T-helper 17 cell (primary cell): ENCODE results near the gene PPP1R14B. TPM values are rescaled to one million over a fixed set of nuclear protein-coding genes. Genes with fewer than 3 reads are reported as not detected.

ENCODE experiments used
- ATAC-seq: fragments of 150-1000 bp; cut with Tn5 transposase; 2 replicates; pipeline ENCODE4 v1.10.0; 2021; ENCODE audit warnings: mild to moderate bottlenecking, moderate library complexity
- DNase-seq, 3 donors: peaks; one replicate each; pipeline versions ENCODE4 v3.0.0 to v3.0.0-alpha.2; 2020 to 2021
- H3K9me3 ChIP-seq: one replicate; pipeline ENCODE4 v1.7.0; 2013; ENCODE audit warnings: low read length, mild to moderate bottlenecking; ENCODE audit not compliant: control insufficient read depth, poor library complexity, severe bottlenecking
- H3K27ac Mint-ChIP-seq: one replicate; pipeline ENCODE4 v1.8.0; 2022; ENCODE audit warnings: mild to moderate bottlenecking, moderate library complexity, mixed read lengths
- H3K27me3 Mint-ChIP-seq: one replicate; pipeline ENCODE4 v1.8.0; 2022; ENCODE audit warnings: mixed read lengths
- H3K36me3 Mint-ChIP-seq: one replicate; pipeline ENCODE4 v1.8.0; 2022; ENCODE audit warnings: low read depth, mixed read lengths
- H3K4me1 Mint-ChIP-seq: one replicate; pipeline ENCODE4 v1.8.0; 2022; ENCODE audit warnings: mild to moderate bottlenecking, mixed read lengths
- H3K4me3 Mint-ChIP-seq: one replicate; pipeline ENCODE4 v1.8.0; 2022; ENCODE audit warnings: mild to moderate bottlenecking, moderate library complexity, mixed read lengths
- total RNA-seq, 4 donors: library from RNA in 2 of 4; stranded (reverse) in 2 of 4; gene quantifications; one replicate each; pipeline ENCODE4 v1.2.3 and lab custom pipeline; 2022 to 2026

The PPP1R14B gene
- total RNA-seq, 2 donors from 2014 or later: 38.7 to 48.2 TPM

DNA sequence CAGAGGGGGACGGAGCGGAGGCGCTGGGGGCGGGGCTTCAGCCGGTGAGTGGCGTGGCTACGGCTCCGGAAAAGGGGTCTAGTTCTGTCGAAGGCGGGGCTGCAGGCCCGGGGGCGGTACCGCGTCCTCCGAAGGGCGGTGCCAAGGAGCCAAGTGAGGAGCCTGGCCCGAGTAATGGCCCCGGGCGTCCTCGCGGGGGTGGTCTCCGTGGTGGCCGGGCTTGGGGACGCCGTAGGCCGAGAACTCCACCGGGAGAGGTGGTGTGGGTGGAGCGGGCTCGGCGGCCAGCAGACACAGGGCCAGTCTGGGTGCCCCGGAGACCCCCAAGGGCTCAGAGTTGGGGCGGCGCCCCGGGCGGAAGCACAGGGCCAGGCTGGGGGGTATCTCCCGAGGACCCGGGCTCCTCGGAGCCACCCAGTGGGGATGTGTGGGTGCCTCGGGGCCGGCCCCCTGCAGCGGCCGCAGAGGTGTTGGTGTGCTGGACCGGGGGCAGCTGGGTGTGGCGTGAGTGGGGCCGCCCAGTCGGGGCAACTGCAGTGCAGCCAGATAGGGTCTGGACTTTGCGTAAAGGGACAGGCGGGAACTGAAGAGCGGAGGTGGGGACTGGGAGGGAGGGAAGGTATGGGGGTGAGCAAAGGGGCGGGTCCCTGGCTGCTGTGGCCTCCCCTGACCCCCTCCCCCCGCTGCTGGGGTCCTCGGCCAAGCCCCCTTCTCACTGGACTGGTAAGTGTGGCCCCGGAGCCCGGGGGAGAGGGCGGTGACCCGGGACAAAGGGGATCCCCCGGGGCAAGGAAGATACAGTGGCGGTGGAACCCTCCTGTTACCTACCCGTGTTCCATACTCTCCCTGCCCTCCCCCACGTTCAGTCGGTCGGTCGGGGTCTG, 5.0 kb downstream of the PPP1R14B start:
- ATAC-seq (no peak), DNase-seq (peak in 2 of 3 donors; percentile 19 to 99)
- H3K36me3 Mint-ChIP-seq: peaks cover 2% of the 10 kb centered on the region
- H3K4me1 Mint-ChIP-seq: peaks cover 26% of the 10 kb centered on the region
- H3K9me3 ChIP-seq: no peaks in the 10 kb centered on the region
- H3K27me3 Mint-ChIP-seq: no peaks in the 10 kb centered on the region
- peak overlapping the region; percentile 95 for H3K4me3 Mint-ChIP-seq
- peak overlapping the region; percentile 98 for H3K27ac Mint-ChIP-seq

DNA sequence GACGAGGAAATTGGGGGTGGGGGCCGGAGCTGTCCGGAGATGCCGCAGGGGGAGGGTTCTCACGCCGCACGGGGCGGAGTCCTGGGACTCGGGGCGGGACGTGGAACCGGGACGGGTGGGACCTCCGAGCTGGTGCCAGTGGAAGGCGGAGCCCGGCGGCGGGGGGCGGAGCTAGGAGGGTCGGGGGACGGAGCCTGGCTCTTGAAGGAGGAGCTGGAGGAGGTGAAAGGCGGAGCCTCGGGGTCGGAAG, 5.6 kb downstream of the PPP1R14B start:
- ATAC-seq (peak; percentile 85), DNase-seq (peak in 2 of 3 donors; percentile 100)
- Mint-ChIP-seq H3K27ac (peak overlapping the region; percentile 98), H3K4me1 (peaks cover 26% of the 10 kb centered on the region), H3K27me3 (no peaks in the 10 kb centered on the region), H3K36me3 (peaks cover 2% of the 10 kb centered on the region), H3K4me3 (peak overlapping the region; percentile 95)
- H3K9me3 ChIP-seq: no peaks in the 10 kb centered on the region

DNA sequence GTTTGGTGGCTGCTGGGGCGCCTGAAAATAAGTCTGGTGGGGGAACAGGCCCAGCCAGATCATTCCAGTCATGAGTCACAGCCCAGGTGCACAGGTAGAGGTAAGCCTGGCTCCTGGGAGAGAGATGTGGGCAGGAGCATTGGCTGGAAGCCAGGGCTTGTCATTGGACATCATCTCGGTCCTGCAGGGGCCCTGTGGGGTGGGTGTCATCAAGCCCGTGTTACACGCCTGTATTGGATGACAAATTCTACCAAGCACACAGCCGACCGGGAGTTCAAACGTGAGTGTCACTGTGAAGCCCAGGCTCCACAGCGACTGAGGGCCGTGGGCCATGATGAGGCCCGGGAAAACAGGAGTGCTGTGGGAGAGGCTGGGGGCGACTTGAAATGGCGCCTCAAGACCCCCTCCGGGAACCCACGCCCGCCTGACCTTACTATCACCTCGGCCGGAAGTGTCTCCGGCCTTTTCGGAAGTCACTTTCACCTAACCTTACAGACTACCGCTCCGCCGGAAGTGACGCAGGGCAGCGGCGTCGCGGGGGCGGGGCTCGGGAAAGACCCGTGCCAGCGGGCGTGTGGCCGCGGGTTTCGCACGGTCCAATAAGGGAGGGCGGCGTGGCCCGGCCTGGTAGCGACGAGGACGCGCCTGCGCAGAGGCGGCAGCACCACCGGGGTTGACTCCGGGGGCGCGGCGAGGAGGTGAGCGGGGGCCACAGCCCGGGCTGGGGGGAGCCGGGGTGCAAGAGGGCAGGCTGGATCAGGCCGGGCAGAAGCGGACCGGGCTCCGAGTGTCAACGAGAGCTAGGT, 6.1 kb downstream of the PPP1R14B start, which contains the start of gene FKBP2:
Gene FKBP2, plus strand, starts transcription at position 661 of the 806 bp plus-strand sequence. CDS start 1,293 bp downstream, outside the sequence.
- H3K36me3 Mint-ChIP-seq: peaks cover 2% of the 10 kb centered on the region
- H3K9me3 ChIP-seq: no peaks in the 10 kb centered on the region
- H3K4me3 Mint-ChIP-seq: peak within 1 kb of the TSS; percentile 95
- H3K27ac Mint-ChIP-seq: peak within 1 kb of the TSS; percentile 98
- peaks cover 23% of the 10 kb centered on the region for H3K4me1 Mint-ChIP-seq
- ATAC-seq (peak; percentile 75), DNase-seq (peak; percentile 97 to 99 (median 98))
- H3K27me3 Mint-ChIP-seq: no peaks in the 10 kb centered on the region

DNA sequence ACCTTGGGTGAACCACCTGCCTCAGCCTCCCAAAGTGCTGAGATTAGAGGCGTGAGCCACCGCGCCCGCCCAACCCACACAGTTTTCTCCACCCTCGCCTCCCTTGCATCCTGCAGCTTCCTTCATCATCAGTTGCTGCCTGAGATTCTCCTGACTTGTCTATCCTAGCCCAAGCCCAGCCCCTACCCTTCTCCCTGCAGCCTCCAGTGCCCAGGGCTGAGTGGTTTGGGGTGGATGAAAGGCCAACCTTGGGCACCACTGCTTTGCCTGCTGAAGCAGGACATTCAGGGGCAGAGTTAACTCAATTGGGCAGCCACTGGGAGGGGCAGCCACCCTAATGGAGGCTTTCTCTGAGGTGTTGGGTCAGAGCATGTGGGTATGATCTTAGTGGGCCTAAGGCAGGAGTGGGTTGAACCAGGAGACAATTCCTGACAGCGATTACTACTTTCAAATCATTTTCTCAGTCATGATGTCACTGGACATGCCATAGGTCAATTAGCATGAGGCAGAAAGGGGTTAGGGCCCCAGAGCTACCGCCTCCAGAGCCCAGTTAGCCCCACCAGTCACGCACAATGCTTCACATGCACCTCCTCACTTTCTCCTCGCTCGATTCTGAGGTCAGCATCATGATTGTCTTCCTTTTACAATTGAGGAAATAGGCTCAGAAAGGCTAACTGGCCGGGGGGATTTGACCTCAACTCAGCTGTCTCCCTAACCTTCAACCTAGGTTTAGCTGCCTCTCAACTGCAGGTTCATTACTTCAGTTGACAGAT, 6.9 kb downstream of the PPP1R14B start:
- Mint-ChIP-seq H3K27me3 (no peaks in the 10 kb centered on the region), H3K27ac (peak overlapping the region; percentile 98), H3K4me1 (peaks cover 29% of the 10 kb centered on the region), H3K36me3 (peaks cover 2% of the 10 kb centered on the region), H3K4me3 (peak overlapping the region; percentile 95)
- DNase-seq (no peak), ATAC-seq (no peak)
- no peaks in the 10 kb centered on the region for H3K9me3 ChIP-seq

DNA sequence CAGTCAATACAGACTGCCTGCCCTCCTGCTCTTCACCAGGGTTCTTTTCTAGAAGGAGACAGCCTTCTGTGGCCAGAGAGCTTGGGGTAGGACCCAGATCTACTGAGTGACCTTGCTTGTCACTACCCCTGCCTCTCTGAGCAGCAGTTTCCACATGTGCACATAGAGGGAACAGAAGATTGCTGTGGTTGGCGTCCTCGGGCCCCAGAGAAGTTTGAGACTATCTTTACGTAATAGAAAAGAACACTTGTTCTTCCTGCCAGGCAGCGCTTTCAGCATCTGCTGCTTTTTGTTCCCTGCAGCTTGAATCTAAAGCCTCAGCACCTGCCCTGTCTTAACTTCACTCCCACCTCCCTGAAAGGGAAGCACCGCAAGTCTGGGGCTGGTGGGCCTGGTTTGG, 7.7 kb downstream of the PPP1R14B start:
- peaks cover 2% of the 10 kb centered on the region for H3K36me3 Mint-ChIP-seq
- no peaks in the 10 kb centered on the region for H3K27me3 Mint-ChIP-seq
- H3K27ac Mint-ChIP-seq: peak overlapping the region; percentile 98
- no peak overlapping the region for H3K4me3 Mint-ChIP-seq
- H3K4me1 Mint-ChIP-seq: peaks cover 29% of the 10 kb centered on the region
- DNase-seq (no peak), ATAC-seq (no peak)
- no peaks in the 10 kb centered on the region for H3K9me3 ChIP-seq

DNA sequence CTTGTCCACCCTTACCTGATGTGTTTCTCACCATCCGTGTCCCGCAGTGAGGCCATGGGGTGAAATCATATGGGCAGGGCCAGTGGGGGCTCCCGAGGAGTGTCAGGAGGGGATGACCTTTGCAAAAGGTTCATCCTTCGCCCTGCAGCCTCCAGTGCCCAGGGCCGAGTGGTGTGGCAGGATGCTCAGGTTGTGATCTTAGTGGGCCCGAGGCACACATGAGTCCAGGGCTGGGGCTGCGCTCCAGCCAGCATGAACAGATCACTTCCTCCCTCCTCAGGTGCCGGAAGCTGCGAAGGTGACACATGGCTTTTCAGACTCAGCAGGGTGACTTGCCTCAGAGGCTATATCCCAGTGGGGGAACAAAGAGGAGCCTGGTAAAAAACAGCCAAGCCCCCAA, 8.7 kb downstream of the PPP1R14B start:
- H3K4me3 Mint-ChIP-seq: no peak overlapping the region

DNA sequence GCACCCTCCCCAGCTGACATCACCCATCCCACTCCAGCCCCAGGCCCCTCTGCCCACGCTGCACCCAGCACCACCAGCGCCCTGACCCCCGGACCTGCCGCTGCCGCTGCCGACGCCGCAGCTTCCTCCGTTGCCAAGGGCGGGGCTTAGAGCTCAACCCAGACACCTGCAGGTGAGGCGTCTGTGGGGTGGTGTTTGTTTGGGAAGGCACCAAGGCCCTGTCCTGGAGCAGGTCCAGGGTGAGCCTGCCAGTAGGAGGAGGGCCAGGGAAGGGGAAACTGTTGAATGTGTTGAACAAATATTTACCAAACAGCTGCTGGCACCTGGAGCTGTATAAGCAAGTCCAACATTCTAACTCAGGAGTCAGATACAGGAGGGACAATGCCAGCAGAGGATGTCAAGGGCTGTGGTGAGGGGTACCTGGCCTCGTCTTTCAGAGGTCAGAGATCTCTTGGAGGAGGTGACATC, 9.2 kb downstream of the PPP1R14B start:
- H3K4me3 Mint-ChIP-seq: peak overlapping the region; percentile 77
- ATAC-seq (no peak), DNase-seq (no peak)
- no peaks in the 10 kb centered on the region for H3K9me3 ChIP-seq
- peaks cover 23% of the 10 kb centered on the region for H3K4me1 Mint-ChIP-seq
- peaks cover 2% of the 10 kb centered on the region for H3K36me3 Mint-ChIP-seq
- H3K27ac Mint-ChIP-seq: peak overlapping the region; percentile 98
- H3K27me3 Mint-ChIP-seq: no peaks in the 10 kb centered on the region

More for the DNA sequence above, 8.7 kb downstream of the PPP1R14B start:
- H3K36me3 Mint-ChIP-seq: peaks cover 2% of the 10 kb centered on the region
- no peaks in the 10 kb centered on the region for H3K9me3 ChIP-seq
- peaks cover 26% of the 10 kb centered on the region for H3K4me1 Mint-ChIP-seq
- no peaks in the 10 kb centered on the region for H3K27me3 Mint-ChIP-seq
- ATAC-seq (no peak), DNase-seq (no peak)
- H3K27ac Mint-ChIP-seq: peak overlapping the region; percentile 98

DNA sequence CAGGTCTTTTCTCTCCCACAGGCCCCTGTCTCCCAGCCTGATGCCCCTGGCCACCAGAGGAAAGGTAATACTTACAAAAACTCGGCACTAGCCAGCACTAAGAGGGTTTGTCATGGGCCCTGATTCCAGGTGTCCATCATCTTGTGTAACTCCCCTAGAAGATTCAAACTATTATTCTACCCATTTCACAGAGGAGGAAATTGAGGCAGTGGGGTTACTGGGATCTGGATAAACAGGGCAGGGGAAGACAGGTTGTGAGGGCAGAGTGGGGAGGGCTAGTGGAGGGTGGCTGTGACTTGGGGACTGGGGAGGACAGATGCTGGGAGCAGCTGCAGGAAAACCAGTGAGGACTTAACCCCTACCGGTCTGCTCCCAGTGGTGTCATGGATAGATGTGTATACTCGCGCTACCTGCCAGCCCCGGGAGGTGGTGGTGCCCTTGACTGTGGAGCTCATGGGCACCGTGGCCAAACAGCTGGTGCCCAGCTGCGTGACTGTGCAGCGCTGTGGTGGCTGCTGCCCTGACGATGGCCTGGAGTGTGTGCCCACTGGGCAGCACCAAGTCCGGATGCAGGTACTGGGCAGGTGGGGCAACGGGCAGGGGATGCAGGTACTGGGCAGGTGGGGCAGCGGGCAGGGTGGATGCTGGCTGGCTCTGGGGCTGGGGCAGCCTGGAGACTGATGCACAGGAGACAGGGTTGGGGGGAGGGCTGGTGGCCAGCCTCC, 11.1 kb downstream of the PPP1R14B start:
- DNase-seq (no peak), ATAC-seq (no peak)
- Mint-ChIP-seq H3K36me3 (no peaks in the 10 kb centered on the region), H3K27me3 (no peaks in the 10 kb centered on the region), H3K4me1 (peaks cover 23% of the 10 kb centered on the region), H3K4me3 (peak overlapping the region; percentile 77), H3K27ac (peak overlapping the region; percentile 98)
- no peaks in the 10 kb centered on the region for H3K9me3 ChIP-seq

DNA sequence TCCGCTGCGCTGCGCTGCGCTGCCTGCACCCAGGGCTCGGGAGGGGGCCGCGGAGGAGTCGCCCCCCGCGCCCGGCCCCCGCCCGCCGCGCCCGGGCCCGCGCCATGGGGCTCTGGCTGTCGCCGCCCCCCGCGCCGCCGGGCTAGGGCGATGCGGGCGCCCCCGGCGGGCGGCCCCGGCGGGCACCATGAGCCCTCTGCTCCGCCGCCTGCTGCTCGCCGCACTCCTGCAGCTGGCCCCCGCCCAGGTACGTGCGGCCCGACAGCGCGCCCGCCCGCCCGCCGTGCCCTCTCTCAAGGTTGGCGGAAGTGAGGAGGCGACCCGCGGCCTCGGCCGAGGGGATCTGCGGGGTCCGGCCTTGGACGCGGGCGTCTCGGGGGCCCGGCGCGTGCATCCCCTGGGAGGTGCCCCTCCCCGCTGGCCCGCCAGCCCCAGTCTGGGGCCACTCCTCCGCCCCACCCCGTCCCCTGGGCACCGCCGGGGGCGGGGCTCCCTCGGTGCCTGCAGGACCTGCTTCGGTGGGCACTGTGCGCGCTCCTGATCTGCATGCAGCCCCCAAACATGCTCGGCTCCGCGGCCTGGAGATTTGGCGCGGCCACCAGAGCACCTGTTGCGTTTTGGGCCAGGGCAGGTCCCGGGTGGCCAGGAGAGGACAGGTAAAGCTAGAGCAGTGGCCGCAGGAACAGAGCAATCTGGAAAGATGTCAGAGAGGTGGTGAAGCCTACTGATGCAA, 11.9 kb downstream of the PPP1R14B start:
- ATAC-seq: peak; percentile 65
- peak overlapping the region; percentile 77 for H3K4me3 Mint-ChIP-seq
- H3K36me3 Mint-ChIP-seq: no peaks in the 10 kb centered on the region
- H3K4me1 Mint-ChIP-seq: peaks cover 21% of the 10 kb centered on the region
- H3K27me3 Mint-ChIP-seq: no peaks in the 10 kb centered on the region
- no peaks in the 10 kb centered on the region for H3K9me3 ChIP-seq
- peak; percentile 46 to 58 (median 57) for DNase-seq
- H3K27ac Mint-ChIP-seq: peak overlapping the region; percentile 98

DNA sequence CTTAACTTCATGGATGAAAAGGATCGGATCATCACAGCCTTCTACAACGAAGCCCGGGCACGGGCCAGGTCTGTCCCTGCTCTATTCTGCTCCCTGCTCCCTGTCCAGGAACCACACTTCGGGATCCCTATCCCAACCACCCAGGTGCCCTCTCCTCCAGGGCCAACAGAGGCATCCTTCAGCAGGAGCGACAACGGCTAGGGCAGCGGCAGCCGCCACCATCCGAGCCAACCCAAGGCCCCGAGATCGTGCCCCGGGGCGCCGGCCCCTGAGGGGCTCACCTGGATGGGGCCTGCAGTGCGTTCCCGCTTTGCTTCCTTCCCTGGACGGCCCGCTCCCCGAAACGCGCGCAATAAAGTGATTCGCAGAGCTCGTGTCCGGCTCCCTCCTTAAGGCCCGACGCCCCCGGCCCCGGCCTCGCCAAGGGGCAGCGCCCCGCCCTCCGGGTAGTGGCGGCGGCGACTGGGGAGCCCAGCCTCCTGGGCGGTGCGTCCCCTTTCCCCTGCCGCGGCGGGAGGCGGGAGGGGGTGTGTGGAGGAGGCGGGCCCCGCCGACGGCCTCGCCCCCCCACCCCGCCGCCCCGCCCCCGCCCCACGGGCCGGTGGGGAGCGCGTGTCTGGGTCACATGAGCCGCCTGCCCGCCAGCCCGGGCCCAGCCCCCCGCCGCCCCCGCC, 12.7 kb downstream of the PPP1R14B start, which contains the start of gene VEGFB:
Gene VEGFB, plus strand, starts transcription at position 672 of the 674 bp plus-strand sequence. CDS start 250 bp downstream, outside the sequence.
- peaks cover 25% of the 10 kb centered on the region for H3K4me1 Mint-ChIP-seq
- H3K27me3 Mint-ChIP-seq: no peaks in the 10 kb centered on the region
- peak within 1 kb of the TSS; percentile 82 for H3K4me3 Mint-ChIP-seq
- H3K27ac Mint-ChIP-seq: peak within 1 kb of the TSS; percentile 98
- DNase-seq: peak; percentile 47 to 81 (median 77)
- no peaks in the 10 kb centered on the region for H3K9me3 ChIP-seq
- peak; percentile 65 for ATAC-seq
- H3K36me3 Mint-ChIP-seq: no peaks in the 10 kb centered on the region

DNA sequence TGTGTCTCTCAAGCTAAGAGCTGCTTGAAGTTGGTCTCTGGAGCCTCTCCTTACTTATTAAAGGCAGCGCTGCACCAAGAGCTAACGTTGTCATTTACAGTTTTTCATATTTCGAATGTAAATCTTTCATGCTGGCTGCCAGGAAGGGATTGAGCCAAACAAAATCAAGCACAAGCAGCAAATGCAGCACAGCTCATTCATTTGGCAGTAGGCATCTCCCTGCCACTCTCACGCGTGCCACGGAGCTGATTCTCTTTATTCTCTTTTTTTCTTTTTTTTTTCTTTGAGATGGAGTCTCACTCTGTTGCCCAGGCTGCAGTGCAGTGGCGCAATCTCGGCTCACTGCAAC, 13.8 kb downstream of the PPP1R14B start:
- no peak for ATAC-seq
- H3K36me3 Mint-ChIP-seq: no peaks in the 10 kb centered on the region
- H3K27me3 Mint-ChIP-seq: no peaks in the 10 kb centered on the region
- peak overlapping the region; percentile 82 for H3K4me3 Mint-ChIP-seq
- DNase-seq: no peak
- H3K4me1 Mint-ChIP-seq: peaks cover 25% of the 10 kb centered on the region
- no peaks in the 10 kb centered on the region for H3K9me3 ChIP-seq
- peak overlapping the region; percentile 79 for H3K27ac Mint-ChIP-seq
